ENCODE data around the gene FNTB.

The FNTB gene

GRCh38 chr14:64953310-64953654 lies 33.4 kb upstream of the FNTB start:
- no peak for DNase-seq (ENCODE audit: low read depth, low spot score)

DNA sequence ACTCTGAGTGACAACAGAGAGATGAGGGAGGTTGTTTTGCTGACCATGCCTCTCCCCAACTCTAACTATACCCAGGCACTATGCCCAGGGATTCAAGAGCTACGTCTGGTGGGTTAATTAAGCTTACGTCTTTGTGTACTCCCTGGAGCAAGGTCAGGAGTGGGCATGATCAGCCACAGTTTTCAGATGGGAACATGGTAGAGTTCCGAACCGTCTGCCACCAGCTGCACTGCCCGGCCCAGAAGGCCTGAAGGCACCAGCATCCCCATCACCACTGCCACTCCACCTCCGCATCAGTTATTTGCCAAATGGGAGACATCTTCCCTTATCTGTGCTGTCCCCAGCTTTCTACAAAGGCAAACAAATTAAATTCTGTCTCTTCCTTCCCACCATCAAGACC lies 33.0 kb upstream of the FNTB start:
- no peak for DNase-seq (ENCODE audit: low read depth, low spot score)

GRCh38 chr14:64954491-64955240 lies 32.0 kb upstream of the FNTB start:
- DNase-seq (ENCODE audit: low read depth, low spot score), result no peak

DNA sequence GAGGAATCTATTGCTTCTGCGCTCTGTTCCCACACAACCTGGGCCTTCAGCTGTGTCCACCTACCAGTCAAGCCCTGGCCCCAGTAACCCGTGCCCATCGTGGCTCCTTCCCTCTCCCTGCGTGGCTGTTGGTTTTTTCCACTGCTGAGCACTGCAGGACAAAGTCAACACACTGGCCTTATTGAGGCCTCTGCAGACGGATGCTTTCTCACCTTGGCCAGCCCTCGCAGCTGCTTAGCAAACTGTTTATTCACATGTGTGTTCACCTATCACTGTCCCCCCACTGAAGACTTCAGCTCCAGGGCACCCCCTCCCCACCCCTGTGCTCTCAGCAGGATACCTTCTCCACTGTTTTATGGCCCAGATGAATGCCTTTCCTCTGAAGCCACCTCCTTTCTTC lies 31.4 kb upstream of the FNTB start:
- no peak for DNase-seq (ENCODE audit: low read depth, low spot score)

- no peak for DNase-seq (ENCODE audit: low read depth, low spot score)
Observed at GRCh38 chr14:64956697-64957406, 29.8 kb upstream of the FNTB start.

DNA sequence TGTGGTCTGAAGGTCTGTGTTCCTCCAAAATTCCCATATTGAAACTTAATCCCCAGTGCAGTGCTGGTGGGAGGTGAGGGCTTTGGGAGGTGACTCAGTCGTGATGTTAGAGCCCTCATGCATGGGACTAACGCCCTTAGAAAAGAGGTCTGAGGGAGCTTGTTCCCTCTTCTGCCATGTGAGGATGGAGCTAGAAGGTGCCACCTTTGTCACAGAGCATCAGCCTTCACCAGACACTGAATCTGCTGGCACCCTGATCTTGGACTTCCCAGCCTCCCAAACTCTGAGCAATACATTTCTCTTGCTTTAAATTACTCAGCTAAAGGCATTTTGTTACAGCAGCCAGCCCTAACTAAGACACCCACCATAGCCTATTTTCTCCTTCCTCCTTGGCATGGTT lies 28.5 kb upstream of the FNTB start:
- no peak for DNase-seq (ENCODE audit: low read depth, low spot score)

- DNase-seq (ENCODE audit: low read depth, low spot score), result no peak
Observed at GRCh38 chr14:64958743-64959142, 28.0 kb upstream of the FNTB start.

DNA sequence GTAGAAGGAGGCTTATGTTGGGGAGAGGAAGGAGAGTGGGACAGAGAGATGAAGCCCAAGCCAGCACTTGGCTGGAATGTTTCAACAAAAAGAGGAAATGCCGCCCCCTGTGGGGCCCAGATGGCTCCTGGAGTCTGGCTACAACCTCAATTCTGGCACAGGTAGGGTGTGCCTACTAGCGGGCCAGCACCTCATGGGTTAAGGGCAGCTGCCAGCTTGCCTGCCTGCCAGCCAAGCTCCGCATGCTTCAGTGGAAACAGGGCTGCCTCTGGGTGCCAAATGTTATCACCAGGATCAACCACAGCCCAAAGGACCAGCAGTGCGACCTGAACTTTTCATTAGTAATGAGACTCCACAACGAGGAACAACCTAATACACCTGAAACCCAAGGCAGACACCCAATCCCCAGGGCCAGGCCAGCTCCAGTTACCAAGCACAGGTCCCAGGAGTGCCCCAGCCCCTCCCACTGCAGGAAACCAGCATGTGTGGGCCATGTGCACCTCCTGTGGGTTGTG lies 25.9 kb upstream of the FNTB start:
- DNase-seq (ENCODE audit: low read depth, low spot score), result peak; percentile 24

- DNase-seq (ENCODE audit: low read depth, low spot score), result no peak
Observed at GRCh38 chr14:64963611-64964010, 23.1 kb upstream of the FNTB start.

- DNase-seq (ENCODE audit: low read depth, low spot score), result no peak
Observed at GRCh38 chr14:64965356-64966000, 21.2 kb upstream of the FNTB start.

- no peak for DNase-seq (ENCODE audit: low read depth, low spot score)
Observed at GRCh38 chr14:64966976-64967375, 19.7 kb upstream of the FNTB start.

DNA sequence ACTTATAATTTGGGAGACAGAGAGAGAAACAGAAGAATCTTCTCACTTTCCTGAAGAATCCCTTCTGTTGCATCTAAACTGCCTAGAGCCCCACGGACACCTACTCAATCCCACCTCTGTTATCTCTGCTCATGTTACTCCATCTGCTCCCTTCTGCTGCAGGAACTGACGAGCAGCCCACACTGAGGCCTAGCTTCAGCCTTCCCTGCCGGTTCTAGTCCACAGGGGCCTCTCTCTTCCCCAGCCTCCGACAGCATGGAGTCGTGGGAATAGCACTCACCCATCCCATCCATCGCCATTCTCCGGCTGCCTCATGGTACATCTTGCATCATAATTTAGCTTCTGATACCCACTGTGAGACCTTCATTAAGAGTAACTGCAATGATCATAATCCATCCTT lies 18.5 kb upstream of the FNTB start:
- no peak for DNase-seq (ENCODE audit: low read depth, low spot score)

- peak; percentile 8 for DNase-seq (ENCODE audit: low read depth, low spot score)
Observed at GRCh38 chr14:64968651-64969050, 18.0 kb upstream of the FNTB start.

DNA sequence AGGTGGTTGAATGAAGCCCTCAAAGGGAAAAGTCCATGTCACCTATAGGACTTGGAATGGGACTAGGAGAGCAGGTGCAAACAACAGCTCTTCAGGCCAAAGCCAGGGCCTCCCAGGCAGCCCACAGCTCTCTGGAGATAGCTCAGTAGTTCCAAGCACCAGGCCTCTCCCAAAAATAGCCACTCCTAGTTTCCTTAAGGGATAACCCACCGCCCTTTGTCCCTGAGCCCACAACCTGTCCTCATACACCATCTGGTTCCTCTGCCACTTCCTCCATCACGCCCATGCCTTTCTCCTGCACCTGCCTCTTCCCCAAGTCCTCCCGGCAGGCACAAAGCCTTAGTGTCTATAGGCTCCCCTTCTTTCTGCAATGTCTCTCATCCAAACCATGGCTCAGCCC lies 16.7 kb upstream of the FNTB start:
- no peak for DNase-seq (ENCODE audit: low read depth, low spot score)

- no peak for DNase-seq (ENCODE audit: low read depth, low spot score)
Observed at GRCh38 chr14:64970776-64971477, 15.8 kb upstream of the FNTB start.

DNA sequence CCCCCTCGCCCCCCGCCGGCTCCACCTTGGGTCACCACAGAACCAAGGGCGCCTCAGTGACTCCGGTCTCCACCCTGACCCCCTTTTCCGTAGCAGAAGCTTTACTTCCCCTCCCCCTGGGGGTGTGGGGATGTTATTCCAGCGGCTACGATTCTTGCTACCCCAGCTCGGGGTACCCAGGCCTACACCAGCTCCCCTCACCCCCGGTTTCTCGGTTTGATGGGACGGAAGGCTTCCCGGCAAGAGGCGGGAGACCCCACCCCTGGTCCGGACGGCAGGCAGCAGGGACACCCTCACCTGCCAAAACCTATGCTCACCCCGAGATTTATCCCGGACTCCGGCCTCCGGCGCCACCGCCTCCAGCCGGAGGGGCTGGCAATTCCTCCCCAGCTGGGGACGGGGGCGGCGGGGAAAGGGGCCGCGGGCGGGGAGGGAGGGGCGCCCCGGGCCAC lies 15.2 kb upstream of the FNTB start:
- no peak for DNase-seq (ENCODE audit: low read depth, low spot score)

DNA sequence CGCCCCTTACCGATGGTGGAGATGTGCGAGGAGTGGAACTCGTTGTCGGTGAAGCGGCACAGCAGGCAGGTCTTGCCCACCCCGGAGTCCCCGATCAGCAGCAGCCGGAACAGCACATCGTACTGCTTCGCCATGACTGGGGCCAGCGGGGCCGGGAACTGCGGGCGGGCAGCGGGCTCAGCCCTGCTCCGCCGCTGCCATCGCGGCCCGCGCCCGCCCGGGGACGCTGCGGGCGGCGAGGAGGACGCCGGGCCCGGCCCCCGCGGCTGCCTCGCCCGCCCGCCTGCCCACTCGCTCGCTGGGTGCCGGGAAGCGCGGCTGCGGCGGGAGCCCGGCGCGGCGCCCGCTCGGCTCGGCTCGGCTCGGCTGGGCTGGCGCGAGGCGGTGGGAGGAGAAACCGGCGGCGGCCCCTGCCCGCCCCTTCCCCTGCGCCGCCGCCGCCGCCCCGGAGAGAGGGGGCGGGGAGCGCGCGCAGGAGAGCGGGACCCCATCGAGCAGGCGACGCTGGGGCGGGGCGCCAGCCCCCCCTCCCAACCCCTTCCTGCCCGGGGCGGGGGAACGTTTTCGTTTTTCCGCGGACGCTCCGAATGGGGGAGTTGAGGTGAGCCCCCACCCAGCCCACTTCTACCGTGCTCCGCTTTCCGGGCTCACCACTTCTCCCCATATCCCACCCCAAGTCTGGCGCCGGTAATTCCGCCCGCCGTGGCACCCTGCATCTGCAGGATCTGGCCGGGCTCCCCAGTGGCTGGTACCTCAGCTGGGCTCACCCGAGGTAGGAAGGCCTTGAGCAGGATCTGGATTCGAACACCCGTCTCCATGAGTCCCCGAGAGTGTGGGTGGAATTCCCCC lies 14.5 kb upstream of the FNTB start, which contains the start of gene RAB15:
Gene RAB15 (minus strand): TSS at position 394 of the 849 bp plus-strand sequence. CDS start 260 bp downstream, at position 134.
- DNase-seq (ENCODE audit: low read depth, low spot score), result peak; percentile 78

DNA sequence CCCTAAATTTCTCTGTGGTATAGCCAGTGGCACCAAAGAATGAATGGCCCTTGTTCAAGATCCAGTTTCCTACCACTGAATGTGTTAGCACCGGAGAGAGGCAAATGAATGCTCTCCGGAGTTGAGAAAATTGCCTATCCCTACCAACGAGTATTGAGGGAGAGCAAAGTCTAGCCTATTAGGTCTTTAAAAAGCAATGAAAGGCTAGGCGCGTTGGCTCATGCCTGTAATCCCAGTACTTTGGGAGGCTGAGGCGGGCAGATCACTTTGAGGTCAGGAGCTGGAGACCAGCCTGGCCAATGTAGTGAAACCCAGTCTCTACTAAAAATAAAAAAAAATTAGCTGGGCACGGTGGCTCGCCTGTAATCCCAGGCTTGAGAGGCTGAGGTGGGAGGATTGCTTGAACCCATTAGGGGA lies 13.7 kb upstream of the FNTB start:
- no peak for DNase-seq (ENCODE audit: low read depth, low spot score)

DNA sequence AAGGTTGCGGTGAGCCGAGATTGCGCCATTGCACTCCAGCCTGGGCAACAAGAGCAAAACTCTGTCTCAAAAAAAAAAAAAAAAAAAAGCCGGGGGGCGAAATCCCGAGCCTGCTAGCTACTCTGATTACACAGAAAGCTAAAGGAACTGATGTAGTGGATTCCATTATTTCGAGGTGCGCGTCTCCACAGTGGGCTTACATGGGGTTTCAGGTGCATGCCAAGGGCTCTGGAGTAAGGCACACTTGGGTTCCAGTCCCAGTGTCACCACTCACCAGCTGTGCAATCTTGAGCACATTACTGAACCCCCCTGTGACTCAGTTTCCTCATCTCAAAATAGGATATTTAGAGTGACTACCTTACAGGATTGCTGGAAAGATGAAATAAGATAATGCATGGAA lies 12.9 kb upstream of the FNTB start:
- no peak for DNase-seq (ENCODE audit: low read depth, low spot score)

- no peak for DNase-seq (ENCODE audit: low read depth, low spot score)
Observed at GRCh38 chr14:64974563-64974962, 12.1 kb upstream of the FNTB start.

Measured in astrocyte of the hippocampus (primary cell).